HG03432 (cell line): ENCODE results near the gene EPB41.
"Not testable (repeated sequence)": the region's sequence is repeated elsewhere in the genome, so short reads cannot be mapped to it uniquely, and the experiment has no call there.

Experiments used
- ATAC-seq: cut with Tn5 transposase; IDR thresholded peaks from one replicate; pipeline ENCODE4 v1.9.1; 2021; ENCODE audit warnings: mild to moderate bottlenecking, moderate library complexity; ENCODE audit not compliant: unreplicated experiment

Gene EPB41

DNA sequence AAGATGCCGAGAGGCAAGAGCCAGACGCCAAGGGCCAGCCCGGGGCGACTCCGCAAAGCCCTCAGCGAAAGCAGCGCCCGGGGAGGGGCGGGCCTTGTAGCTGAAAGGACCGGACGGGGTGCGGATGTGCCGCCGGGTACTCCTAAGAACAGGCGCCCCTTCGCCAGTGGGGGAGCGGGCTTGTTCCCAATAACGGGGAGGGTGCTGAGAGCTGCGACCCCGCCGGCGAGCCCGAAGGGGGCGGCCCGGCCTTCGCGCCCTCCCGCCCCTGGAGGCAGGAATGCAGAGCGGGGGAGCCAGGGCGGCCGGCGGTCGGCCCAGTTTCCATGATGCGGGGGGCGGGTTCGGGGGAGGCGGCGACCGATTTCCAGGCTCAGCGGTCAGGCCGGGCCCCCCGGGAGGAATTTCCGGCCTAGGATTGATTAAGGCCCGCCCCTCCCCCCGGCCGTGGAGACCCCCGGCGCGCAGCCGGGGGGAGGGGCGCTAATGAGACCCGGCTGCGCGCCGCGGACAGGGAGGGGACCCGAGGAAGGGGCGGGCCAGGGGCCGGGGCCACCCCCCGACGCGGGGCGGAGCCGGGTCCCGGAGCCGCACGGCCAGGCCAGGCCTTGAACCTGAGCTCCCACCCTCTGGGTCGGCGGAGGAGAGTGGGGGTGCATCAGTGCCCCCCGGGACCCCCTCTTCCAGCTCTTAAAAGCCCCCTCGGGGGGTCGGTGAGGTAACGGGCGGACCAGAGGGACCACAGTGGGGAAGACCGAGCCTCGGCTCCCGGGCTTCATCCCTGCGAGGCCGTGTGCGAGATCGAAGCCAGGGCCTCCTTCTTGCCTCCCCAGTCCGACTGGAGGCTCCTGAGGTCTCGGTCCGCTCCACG lies 210.2 kb downstream of the EPB41 start:
- no peak for ATAC-seq

DNA sequence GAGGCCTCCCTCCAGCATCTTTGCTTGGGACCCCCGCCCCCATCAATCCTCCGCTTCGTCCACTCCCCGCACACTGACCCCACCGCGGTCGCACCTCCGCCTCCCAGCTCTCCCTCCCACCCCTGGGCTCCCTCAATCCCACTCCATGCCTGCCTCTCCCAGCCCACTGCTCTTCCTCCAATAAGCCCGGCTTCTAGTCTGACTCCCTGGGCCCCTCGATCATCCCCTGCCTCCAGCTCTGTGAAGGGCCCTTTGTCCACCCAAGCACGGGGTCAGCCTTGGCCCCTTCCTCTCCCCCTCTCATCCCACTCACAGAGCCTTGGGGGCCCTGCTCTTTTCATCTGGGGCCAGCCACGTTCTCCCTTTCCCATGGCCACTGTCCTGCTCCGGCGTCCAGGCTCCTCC lies 210.9 kb downstream of the EPB41 start:
- no peak for ATAC-seq

DNA sequence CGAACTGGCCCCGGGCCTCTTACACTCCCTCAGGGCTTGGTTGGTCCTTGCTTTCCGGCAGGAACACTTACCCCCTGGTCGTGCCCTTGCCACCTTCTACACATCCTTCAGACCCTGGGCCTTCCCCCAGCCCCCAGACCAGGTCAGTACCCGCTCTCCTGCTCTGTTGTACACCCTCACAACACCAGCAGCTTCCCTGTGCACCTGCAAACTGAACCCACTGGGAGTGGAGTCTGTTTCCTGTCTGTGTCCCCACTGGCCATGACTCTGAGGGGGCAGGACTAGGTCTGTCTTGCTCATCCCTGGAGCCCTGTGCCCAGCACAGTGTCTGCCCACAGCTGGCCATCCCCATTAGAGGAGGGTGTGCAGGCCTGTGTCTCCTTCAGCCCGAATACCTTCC lies 211.4 kb downstream of the EPB41 start:
- ATAC-seq: no peak

DNA sequence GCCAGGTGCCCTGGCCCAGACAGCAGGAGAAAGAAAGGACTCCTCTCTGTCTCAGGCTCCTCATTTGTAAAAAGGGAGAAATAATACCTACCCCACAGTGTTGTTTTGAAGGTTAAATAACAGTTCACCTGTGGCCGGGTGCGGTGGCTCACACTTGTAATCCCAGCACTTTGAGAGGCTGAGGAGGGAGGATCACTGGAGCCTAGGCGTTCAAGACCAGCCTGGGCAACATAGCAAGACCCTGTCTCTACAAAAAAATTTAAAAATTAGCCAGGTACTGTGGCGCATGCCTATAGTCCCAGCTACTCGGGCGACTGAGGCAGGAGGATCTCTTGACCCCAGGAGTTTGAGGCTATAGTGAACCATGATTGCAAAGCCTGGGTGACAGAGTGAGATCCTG lies 211.8 kb downstream of the EPB41 start:
- no peak for ATAC-seq

DNA sequence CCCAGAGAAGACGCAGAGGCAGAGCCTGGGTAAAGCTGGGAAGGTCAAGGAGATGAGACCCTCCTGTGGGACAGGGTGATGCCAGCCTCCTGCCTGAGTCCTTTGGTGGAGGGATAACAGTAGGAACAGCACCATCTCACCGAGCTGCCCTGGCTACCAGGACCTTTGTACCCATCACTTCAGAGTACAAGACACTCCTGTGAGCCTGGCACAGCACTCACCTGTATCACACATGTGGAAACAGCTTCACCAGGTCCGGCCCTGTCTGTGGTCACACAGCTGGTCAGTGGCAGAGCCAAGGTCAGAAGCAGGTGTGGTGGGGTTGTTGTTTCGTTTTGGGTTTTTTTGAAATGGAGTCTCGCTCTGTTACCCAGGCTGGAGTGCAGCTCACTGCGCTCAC lies 214.4 kb downstream of the EPB41 start:
- no peak for ATAC-seq

DNA sequence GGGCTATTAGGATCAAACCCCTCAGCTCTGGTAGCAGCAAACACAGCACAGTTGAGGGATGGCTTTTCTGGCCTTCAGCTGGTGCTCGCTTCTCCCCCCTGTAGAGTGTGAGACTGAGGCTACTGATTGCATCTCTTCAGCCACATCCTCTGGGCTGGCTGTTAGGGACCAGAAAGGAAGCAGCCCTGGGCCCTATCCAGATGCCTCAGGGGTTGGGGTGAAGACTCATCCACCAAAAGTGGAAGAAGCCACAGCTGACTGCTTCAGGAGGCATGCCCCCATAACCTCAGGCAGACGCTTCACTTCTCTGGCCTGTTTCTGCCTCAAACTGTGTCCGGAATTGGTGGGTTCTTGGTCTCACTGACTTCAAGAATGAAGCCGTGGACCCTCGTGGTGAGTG lies 215.5 kb downstream of the EPB41 start:
- ATAC-seq: no peak

DNA sequence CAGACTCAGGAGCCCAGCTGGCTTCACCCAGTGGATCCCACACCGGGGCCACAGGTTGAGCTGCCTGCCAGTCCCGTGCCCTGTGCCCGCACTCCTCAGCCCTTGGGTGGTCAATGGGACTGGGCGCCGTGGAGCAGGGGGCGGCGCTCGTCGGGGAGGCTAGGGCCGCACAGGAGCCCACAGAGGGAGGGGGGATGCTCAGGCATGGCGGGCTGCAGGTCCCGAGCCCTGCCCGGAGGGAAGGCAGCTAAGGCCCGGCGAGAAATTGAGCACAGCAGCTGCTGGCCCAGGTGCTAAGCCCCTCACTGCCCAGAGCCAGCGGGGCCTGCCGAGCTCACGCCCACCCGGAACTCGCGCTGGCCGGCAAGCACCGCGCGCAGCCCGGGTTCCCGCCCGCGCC lies 216.7 kb downstream of the EPB41 start:
- ATAC-seq: not testable (repeated sequence)

DNA sequence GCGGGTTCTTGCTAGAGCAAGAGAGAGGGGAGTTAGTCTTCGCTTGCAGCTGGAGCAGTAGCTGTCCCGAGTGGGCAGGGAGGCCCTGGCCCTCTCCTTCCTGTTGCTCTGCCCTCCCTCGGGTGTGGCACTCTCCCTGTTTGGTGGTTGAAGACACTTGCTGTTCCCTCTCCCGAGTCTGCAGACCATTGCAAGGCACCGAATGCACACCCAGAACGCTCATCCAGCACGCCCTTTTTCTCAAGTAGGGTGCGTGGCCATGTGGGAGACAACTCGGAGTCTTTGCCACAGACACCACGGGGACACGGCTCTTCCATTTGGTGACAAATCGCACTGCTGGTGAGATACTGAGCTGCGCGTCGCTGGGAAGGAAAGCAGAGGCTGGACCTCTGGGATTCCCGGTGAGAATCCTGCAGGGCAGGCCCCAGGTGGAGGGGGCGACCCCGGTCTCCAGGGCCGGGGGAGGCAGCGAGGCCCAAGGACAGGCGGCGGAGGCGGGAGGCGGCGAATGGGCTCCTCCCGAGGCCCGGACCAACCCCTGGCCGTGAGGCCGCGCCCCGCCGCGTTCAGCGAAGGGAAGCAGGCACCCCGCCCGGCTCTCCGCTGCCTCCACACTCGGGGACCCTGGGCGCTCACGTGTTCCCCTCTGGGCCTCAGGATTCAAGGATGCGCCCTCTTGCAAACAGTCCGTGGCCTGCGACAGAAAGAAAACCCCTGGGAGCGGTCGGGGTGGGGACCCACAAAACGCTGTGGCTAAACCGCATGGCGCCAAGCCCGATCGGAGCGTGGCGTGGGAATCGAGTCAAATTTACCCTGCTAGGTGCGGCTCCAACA lies 219.7 kb downstream of the EPB41 start:
- ATAC-seq: no peak

DNA sequence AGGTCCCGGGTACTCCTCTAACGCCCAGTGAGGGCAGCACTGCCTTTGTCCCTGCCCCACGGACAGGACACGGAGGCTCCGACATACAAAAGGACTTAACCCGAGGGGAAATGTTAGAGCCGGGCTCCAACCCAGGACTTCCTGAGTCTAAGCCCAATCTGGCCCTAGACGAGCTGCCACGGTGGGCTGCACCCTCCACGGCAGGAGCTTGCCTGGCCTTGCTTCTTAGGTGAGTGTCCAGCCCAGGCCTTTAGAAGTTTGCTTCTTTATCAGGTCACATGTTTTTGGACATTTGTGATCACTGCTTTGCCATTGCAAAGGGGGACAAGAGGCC lies 220.3 kb downstream of the EPB41 start:
- ATAC-seq: no peak

DNA sequence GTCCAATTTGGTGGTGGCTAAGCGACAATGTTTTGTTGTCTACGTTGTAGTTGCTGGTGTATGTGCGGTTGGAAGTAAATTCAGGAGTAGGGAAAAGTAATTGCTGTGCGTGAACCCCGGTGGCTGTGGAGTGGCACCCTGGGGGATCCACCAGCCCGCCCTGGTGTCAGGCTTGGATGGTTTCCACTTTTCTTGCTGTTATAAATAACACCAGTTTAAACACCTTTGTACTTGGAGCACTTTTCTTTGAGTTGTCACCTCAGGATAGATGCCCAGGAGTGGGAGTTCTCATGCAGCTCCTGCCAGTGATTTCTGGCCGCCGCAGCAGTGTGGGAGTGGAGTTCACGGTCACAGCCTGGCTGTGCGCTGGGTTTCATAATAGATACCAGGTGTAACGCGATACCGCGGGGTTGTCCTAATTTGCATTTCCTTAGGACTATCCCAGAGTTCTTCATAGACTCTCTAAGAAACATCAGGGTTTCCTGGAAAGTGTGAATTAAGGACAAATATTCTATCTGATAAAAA lies 222.1 kb downstream of the EPB41 start:
- ATAC-seq: no peak

DNA sequence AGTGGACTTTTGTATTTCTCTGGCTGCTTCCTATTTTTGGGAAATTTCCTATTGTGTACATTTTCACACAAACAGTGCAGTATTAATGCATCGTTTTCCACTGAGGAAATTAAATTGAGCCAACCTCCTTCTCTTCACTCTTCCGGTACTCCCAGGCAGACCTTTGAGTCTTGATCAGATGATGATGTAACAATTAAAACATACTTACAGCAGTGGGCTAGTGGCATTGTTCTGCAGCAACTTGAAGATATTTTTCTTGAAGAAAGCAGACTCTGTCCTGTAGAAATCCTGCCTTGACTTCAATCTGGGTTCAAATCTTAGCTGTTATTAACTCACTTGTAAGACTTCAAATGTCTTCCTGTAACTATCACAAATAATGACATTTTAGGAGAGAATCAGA lies 228.3 kb downstream of the EPB41 start:
- no peak for ATAC-seq

DNA sequence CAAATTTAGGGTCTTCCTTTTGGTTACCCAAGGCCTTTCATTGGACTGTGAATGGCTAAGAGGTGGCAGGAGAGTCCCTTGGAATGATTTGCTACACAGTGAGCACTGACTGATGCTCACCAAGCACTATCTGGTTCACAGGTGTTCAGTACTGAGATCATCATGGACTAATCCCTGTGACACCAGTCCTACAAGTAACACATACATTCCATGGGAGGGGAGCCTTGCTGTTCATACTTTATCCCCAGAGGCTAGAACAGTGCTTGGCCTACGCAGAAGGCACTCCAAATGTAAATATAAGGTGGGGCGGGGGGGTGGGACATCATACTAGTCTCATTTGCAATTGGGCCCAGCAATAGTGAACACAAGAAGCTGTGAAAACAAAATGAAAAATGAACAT lies 229.8 kb downstream of the EPB41 start:
- ATAC-seq: no peak

DNA sequence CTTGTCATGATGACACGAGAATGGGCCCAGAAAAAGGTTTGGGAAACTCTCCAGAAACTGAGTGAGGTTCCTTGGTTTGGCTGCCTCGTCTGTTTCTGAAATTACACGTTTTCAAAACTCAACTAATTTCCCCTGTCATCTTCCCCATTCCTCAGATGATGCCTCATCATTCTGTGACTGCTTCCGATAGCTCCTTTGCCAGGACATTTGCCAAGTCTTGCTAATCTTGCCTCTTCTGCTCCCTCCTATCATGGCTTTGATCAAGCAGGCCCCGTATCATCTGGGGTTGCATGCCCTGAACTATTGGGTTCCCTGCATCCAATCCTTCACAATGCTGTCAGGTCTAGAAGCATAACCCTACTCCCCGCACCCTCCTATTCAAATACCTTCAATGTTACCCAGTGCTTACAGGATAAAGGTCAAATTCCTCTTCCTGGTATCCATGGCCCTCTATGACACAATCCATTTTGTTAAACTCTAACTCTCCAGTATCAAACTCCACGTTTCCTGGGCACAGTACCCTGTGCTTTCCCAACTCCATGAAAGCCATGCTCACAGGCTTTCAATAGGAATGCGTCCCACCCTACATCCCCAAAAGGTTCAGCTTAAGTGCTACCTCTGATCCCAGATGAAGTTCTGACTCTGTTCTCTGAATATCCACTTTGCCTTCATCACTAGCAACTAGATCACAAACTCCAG lies 231.5 kb downstream of the EPB41 start:
- ATAC-seq: no peak

DNA sequence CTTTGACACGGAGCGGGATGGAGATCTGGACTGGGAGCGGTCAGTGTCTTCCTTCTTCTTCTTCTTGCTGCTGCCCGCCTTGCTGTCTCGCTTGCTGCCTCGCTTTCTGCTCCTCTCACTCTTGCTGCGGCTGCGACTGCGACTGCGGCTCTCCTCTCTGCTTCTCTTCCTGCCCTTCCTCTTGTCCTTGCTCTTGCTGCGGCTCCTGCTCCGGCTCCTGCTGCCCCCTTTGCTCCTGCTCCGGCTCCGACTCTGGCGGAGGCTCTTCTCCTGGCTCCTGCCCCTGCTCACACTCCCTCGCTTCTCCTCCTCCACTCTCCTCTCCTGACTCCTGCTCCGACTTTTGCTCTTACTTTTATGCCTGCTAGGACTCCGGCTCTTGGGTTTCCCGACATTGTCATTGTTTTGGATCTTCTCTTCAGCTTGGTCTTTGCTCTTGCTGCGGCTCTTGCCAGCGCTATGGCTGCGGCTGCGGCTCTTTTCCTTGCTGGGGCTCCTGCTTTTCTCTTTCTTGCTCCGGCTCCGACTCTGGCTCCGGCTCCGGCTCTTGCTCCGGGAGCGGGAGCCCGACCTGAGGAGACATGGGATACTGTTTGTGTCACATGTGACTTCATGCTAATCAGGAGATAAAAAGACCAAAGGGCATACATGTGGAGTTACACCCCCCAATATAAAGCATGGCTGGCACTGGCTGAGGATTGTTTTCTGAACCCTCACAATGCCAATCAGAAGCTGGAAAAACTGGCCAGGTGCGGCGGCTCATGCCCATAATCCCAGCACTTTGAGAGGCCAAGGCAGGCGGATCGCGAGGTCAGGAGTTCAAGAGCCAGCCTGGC lies 234.5 kb downstream of the EPB41 start:
- no peak for ATAC-seq

DNA sequence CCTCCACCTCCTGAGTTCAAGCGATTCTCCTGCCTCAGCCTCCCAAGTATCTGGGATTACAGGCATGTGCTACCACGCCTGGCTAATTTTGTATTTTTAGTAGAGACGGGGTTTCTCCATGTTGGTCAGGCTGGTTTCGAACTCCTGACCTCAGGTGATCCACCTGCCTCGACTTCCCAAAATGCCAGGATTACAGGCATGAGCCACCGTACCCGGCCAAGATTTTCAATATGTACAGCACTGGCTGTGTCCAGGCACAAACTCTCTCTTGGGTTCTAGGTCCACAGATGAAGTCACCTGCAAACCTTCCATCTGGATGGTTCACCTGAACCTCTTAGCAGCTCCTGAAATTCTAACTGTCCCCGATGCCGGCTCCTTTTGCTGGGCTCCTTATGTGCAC lies 236.0 kb downstream of the EPB41 start:
- not testable (repeated sequence) for ATAC-seq

DNA sequence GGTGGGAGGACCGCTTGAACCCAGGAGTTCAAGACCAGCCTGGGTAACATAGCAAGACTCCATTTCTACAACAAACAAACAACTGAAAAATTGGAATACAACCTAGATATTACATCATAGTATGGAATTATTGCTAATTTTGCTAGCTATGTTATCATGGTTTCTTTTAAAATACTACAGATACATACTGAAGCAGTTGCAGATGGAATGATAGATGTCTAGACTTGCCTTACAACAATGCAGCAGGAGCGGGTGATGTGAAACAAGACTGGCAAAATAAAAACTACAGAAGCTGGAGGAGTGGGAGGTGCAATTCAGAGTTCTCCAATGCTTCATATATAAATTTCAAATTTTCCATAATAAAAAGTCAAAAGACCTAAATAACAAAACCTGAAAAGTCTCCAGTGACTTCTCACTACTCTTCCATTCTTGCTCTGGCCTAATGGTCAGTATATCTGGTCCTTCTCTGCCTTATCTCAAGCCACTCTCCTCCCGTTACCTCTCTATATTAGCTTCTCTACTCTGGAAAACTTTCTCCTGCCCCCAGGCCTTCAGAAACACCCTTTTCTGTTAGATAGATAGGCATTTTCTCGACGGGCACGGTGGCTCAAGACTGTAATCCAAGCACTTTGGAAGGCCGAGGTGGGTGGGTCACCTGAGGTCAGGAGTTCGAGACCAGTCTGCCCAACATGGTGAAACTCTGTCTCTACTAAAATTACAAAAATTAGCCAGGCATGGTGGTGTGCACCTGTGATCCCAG lies 237.9 kb downstream of the EPB41 start:
- ATAC-seq: no peak

DNA sequence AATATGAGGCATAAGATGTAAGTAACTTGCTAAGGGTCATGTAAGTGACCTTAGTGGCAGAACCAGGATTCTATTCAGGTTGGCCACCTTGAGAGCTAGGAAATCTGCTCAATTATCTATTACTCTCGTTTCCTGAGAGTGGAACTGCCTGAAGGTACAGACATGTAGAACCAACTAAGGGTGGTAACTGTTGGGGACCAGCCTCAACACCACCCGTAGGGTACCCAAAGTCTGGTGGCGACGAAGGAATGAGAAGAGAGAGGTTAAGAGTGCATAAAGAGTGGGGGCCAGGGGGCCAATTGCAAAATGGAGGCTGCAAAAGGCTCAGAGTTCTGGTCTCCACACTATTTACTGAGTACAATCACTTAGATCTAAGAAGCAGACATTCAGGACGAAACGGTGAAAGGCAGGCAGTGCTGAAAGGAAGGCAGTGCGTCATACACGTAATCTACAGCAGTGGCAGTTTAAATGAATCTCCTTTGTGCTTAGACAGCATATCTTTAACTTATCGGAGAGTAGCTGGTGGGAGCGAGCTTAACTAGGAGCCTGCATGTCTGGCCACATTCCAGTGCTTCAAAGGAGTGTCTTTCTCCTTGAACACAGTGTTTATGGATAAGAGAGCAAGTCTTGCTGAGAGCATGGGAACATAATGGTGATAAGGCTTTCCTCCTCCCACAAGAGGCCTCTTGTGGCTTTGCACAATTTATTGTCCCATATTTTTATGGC lies 242.3 kb downstream of the EPB41 start:
- no peak for ATAC-seq

DNA sequence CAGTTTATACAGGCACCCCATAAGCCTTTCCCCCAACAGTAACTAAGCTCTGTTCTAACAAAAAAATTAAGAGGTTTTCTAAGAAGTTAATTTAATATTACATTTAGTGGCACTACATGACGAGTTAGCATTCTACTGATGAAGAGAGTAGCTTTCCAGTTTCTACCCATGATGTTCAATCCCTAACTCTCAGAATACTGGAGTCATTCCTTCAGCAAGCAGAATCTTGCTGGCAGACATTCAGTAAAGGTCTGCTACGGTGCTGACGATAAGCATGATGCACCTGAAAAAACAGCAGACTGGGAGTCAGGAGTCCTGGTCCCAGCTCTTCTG lies 242.9 kb downstream of the EPB41 start:
- no peak for ATAC-seq

DNA sequence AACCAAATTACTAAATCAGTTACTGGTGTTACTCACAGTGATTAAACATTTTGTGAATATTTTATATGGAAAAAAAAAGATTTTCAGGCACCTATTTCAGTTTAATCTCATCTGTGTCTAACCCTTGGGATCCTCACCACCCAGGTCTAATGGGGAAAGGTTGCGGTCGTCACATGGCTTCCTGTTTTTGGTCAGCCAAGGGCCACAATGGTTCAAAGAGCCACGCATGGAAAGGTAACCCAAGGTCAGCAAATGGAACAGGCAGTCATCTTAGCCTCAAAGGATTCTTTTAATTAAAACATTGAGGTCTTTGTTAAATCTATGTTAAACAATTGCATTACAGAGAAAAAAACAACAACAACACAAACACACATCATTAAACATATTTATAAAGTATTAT lies 245.4 kb downstream of the EPB41 start:
- ATAC-seq: no peak
